Ectodermal cell (in vitro differentiated cells): ENCODE results near the gene NAV3.

Source experiments
- H3K27ac ChIP-seq: 2 replicates; pipeline ENCODE4 v1.7.0; 2013; ENCODE audit warnings: mild to moderate bottlenecking, low read depth, low read length; ENCODE audit not compliant: insufficient read depth, poor library complexity, severe bottlenecking
- H3K27me3 ChIP-seq: 2 replicates; pipeline ENCODE4 v1.7.0; 2013; ENCODE audit warnings: mild to moderate bottlenecking, low read length; ENCODE audit not compliant: insufficient read depth, control insufficient read depth, poor library complexity, severe bottlenecking
- H3K36me3 ChIP-seq: one replicate; pipeline ENCODE4 v1.7.0; 2013; ENCODE audit warnings: low read length; ENCODE audit not compliant: control insufficient read depth, insufficient read depth
- H3K4me1 ChIP-seq: one replicate; pipeline ENCODE4 v1.7.0; 2013; ENCODE audit warnings: low read length; ENCODE audit not compliant: control insufficient read depth, insufficient read depth
- H3K4me3 ChIP-seq: 2 replicates; pipeline ENCODE4 v1.7.0; 2013; ENCODE audit warnings: low read depth, low read length, control low read depth; ENCODE audit not compliant: insufficient read depth
- H3K9me3 ChIP-seq: 2 replicates; pipeline ENCODE4 v1.7.0; 2013; ENCODE audit warnings: mild to moderate bottlenecking, low read length, moderate library complexity; ENCODE audit not compliant: control insufficient read depth
- WGBS, 2 experiments: methylation state at CpG; one replicate each; pipeline ENCODE4 v1.1.7; 2013; ENCODE audit warnings: missing lambda C conversion rate in 2 of 2; 5-methylcytosine and 5-hydroxymethylcytosine counted together

The NAV3 gene

DNA sequence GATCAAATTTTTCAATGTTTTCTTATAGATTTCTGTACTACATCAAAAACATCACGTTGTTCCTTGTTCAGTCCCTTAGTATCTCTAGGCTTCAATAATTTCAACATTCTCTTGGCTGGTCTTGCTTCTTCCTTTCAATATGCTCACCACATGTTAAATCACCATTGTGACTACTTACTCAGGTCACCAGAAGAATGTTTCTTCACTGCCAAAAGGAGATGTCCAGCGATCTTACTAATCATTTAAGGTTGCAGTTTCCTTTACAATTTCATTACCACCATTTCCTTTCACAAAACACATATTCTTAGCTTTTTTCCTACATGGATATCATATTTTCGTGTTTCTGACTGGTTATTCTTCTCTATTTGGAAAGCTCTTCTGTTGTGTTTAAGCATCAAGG is 363.8 kb downstream of the NAV3 start:
- no peak overlapping the region for H3K4me3 ChIP-seq
- H3K4me1 ChIP-seq: no peaks in the 10 kb centered on the region
- H3K9me3 ChIP-seq: no peaks in the 10 kb centered on the region
- no peak overlapping the region for H3K27ac ChIP-seq
- H3K27me3 ChIP-seq: no peaks in the 10 kb centered on the region
- no peaks in the 10 kb centered on the region for H3K36me3 ChIP-seq
- 77% methylated on average over 3 of the region's 3 CpGs for WGBS, 2 experiments

DNA sequence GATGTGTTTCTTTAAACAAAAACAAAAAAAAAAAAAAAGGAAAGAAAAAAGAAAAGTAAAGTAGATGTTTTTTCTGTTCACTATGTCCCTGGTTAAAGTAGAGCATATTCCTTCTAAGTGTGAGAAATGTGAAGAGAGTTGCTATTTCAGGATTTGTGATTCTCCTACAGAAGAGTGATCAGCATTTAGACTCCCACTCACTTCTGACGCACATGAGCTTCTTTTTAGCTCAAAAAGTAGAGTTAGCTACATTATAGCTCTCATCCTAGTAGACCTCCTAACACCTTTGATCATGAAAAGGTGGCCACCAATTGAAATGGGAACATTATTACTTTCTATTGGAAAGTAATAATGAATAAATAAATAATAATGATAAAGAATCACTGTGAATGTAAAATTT is 368.2 kb downstream of the NAV3 start:
- no peaks in the 10 kb centered on the region for H3K36me3 ChIP-seq

GRCh38 chr12:78199926-78200325 is 369.2 kb downstream of the NAV3 start:
- Histone ChIP-seq H3K4me1 (no peaks in the 10 kb centered on the region), H3K36me3 (no peaks in the 10 kb centered on the region), H3K9me3 (no peaks in the 10 kb centered on the region), H3K4me3 (no peak overlapping the region), H3K27me3 (no peaks in the 10 kb centered on the region), H3K27ac (no peak overlapping the region)
- 93 to 100% methylated on average over 1 of the region's 1 CpG for WGBS, 2 experiments

More for the DNA sequence above, 368.2 kb downstream of the NAV3 start:
- H3K4me1 ChIP-seq: no peaks in the 10 kb centered on the region
- H3K27ac ChIP-seq: no peak overlapping the region
- H3K4me3 ChIP-seq: no peak overlapping the region
- H3K9me3 ChIP-seq: no peaks in the 10 kb centered on the region
- 75 to 92% methylated on average over 1 of the region's 1 CpG for WGBS, 2 experiments
- no peaks in the 10 kb centered on the region for H3K27me3 ChIP-seq

DNA sequence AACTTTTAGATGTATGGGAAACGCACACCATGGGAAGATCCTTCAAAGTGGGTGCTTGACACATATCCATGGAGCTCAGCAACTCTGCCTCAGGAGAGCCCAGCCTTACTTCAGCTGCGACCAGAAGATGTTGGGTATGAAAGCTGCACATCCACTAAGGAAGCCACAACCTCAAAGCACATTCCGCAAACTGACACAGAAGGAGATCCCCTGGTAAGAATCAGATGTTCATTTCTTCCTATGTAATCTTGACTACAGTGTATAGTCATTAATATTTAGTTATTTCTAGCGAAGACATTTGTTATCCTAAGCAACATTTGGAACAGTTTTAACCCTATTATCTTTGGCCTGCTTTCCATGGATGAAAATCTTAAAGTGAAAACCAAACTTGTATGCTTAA is 374.2 kb downstream of the NAV3 start:
- 68 to 89% methylated on average over 3 of the region's 4 CpGs for WGBS, 2 experiments
- no peaks in the 10 kb centered on the region for H3K9me3 ChIP-seq

GRCh38 chr12:78208092-78208491 is 377.4 kb downstream of the NAV3 start:
- 85 to 87% methylated on average over 6 of the region's 6 CpGs for WGBS, 2 experiments
- Histone ChIP-seq H3K4me3 (no peak overlapping the region), H3K27me3 (no peaks in the 10 kb centered on the region), H3K4me1 (peaks cover 5% of the 10 kb centered on the region), H3K27ac (no peak overlapping the region), H3K9me3 (no peaks in the 10 kb centered on the region), H3K36me3 (no peaks in the 10 kb centered on the region)

More for the DNA sequence above, 374.2 kb downstream of the NAV3 start:
- H3K4me3 ChIP-seq: no peak overlapping the region
- H3K36me3 ChIP-seq: no peaks in the 10 kb centered on the region
- H3K4me1 ChIP-seq: peaks cover 4% of the 10 kb centered on the region
- no peaks in the 10 kb centered on the region for H3K27me3 ChIP-seq
- H3K27ac ChIP-seq: no peak overlapping the region

DNA sequence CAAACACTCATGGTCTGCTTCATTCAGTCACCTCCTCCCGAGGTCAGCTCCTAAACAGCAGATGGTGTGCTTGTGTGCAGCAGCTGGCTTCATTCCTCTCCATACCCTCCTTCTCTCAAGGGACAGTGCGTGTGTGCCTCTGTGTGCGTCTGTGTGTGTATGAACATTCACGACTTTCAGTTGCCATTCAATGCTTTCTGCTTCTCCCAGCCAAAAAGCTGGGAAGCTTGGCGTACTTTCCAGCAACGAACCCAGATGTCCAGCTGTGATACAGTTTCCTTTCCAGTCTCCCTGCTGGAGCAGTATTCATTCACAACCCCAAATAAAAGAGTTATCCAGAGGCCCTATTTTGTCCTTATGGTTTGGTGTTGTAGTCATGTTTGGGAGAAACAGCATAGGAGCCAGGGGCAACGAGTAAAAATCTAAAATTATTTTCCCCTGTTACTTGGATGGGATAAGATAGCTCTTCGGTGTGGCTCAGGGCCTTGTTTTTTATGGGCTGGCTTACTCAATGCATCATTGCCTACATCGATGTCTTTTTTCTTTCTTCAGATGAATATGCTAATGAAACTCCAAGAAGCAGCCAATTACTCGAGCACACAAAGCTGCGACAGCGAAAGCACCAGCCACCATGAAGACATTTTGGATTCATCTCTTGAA is 379.3 kb downstream of the NAV3 start:
- peak overlapping the region; percentile 74 for H3K27ac ChIP-seq
- H3K4me3 ChIP-seq: no peak overlapping the region
- peaks cover 5% of the 10 kb centered on the region for H3K4me1 ChIP-seq
- no peaks in the 10 kb centered on the region for H3K27me3 ChIP-seq
- WGBS, 2 experiments: 88 to 89% methylated on average over 12 of the region's 12 CpGs
- no peaks in the 10 kb centered on the region for H3K9me3 ChIP-seq
- H3K36me3 ChIP-seq: no peaks in the 10 kb centered on the region

DNA sequence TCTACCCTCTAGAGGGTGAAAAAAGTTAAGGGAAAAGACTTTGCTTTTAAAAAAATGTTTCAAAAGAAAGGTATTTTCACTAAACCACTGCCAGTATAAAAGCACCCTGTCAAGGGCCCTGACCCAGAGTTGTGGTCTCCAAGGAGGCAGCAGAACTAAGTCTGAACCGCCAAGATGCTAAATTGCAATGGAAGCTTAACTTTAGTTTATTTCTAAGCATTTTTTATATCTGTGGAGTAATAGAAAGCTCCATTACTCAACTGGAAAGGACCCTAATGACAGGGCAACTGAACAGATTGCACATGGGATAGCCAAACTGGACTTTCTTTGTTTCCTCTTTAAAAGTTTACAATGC is 379.8 kb downstream of the NAV3 start:
- no peaks in the 10 kb centered on the region for H3K36me3 ChIP-seq
- 100% methylated on average over 1 of the region's 1 CpG for WGBS, 2 experiments
- H3K27ac ChIP-seq: no peak overlapping the region
- H3K4me3 ChIP-seq: no peak overlapping the region
- H3K4me1 ChIP-seq: peaks cover 5% of the 10 kb centered on the region
- no peaks in the 10 kb centered on the region for H3K9me3 ChIP-seq
- no peaks in the 10 kb centered on the region for H3K27me3 ChIP-seq

GRCh38 chr12:78210894-78211302 is 380.2 kb downstream of the NAV3 start:
- Histone ChIP-seq H3K9me3 (no peaks in the 10 kb centered on the region), H3K36me3 (no peaks in the 10 kb centered on the region), H3K27ac (no peak overlapping the region), H3K4me1 (peaks cover 5% of the 10 kb centered on the region), H3K27me3 (no peaks in the 10 kb centered on the region), H3K4me3 (no peak overlapping the region)
- 93% methylated on average over 4 of the region's 4 CpGs for WGBS, 2 experiments

DNA sequence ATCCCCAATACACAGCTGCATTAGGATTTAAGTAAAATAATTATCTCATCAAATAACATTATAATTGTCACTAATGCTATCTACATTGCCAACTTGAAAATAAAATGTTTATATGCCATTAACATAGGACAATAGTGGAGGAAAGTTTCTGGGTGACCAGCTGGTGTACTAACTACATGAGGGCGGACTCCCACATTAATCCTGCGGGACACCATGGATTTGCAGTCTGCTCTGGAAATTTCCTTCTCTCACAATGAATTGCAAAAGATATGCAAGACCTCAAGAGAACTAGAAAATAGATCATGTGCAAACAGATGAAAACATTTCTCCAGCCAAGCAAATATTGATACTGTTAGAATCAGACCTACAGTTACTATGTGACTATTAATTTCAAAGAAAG is 390.1 kb downstream of the NAV3 start:
- Histone ChIP-seq H3K27me3 (no peaks in the 10 kb centered on the region), H3K36me3 (no peaks in the 10 kb centered on the region), H3K27ac (no peak overlapping the region), H3K4me1 (no peaks in the 10 kb centered on the region), H3K4me3 (no peak overlapping the region), H3K9me3 (no peaks in the 10 kb centered on the region)
- 97 to 98% methylated on average over 2 of the region's 2 CpGs for WGBS, 2 experiments

DNA sequence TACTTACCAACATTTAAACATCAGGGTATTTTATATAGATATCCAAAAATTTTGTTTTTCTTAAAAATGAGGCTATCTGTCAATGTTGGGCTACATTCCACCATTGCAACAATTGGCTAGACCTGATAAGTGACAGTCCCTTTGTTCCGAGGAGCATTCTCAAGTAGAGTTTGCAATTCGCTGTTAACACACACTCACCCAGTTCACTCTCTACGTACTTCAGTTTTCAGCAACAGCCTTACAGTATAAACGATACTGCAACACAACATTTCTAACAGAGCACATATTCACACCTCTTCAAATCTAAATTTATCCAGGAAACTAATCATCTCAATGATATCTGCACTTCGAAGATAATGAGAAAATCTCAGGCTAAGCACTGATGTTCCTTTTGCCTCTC is 393.5 kb downstream of the NAV3 start:
- no peak overlapping the region for H3K27ac ChIP-seq
- no peak overlapping the region for H3K4me3 ChIP-seq
- no peaks in the 10 kb centered on the region for H3K36me3 ChIP-seq
- H3K4me1 ChIP-seq: no peaks in the 10 kb centered on the region
- no peaks in the 10 kb centered on the region for H3K27me3 ChIP-seq
- 90% methylated on average over 5 of the region's 5 CpGs for WGBS, 2 experiments
- H3K9me3 ChIP-seq: no peaks in the 10 kb centered on the region

DNA sequence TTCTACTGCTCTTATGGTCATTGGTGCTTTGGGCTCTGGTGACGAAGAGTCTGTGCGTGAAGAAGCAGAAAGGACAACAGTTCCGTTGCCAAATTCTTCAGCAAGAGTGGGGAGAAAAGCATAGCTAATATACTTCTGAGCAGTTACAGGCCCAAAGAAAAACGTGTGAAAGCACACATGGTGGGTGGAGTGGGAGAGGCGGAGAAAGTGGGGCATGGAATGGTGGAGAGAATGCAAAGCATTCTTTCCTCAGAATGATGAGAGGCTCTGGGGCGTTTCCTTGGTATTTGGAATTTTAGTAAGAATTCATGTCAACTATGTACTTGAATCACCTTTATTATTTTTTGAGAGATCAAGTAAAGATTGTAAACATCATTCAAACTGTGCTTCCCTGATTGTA is 396.1 kb downstream of the NAV3 start:
- Histone ChIP-seq H3K27me3 (no peaks in the 10 kb centered on the region), H3K27ac (no peak overlapping the region), H3K4me3 (no peak overlapping the region), H3K36me3 (no peaks in the 10 kb centered on the region), H3K9me3 (no peaks in the 10 kb centered on the region), H3K4me1 (no peaks in the 10 kb centered on the region)
- WGBS, 2 experiments: 86 to 88% methylated on average over 5 to 6 of the region's 6 CpGs
